ENCODE results near the gene SAT2.
"Not testable (repeated sequence)": the region's sequence is repeated elsewhere in the genome, so short reads cannot be mapped to it uniquely, and the experiment has no call there.

SAT2 gene
- total RNA-seq = 48.3 to 49.2 reads per million in 2 donors

DNA sequence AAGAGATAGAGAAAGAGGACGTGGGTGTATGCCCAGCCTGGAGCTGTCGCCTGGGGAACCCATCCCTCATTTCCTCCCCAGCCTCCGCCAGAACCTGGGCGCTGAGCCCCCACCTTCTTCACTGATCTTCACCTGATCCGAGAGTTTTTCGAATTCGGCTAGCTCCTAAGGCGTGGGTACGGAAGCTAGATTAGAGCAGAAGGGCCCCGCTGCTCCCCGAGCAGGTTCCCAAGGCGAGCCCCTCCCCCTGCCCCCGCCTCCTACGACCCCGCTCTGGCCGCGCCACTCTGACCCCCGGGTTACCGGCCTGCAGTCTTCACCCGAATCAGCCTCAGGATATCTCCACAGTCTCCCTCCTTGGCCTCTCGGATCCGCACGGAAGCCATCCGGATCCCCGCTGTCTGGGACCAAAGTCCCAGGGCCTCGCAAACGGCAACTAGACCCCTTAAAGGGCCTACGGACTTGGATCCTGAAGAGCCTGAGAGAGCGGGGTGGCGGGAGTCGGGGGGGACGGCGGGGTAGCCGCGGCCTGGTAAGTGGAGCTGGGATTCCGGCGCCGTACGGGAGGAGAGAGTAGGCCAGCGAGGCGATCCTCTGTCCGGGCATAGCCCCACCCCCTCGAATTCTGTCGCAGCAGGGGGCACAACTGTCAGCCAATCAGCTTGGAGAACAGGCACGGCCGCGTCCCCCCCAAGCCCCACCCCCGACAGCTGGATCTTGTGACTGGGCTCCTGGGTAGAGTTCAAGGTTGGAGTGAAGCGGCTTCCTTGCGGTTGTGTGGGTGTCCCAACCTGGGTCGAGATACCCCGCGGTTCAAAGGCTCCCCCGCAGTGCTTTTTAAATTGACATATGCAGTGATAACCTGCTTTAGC lies at the start of gene SAT2:
TSS of gene SAT2 (minus strand) at position 572 of the 872 bp plus-strand sequence. CDS start at position 386, 186 bp downstream.
- peak; percentile 69 for DNase-seq

DNA sequence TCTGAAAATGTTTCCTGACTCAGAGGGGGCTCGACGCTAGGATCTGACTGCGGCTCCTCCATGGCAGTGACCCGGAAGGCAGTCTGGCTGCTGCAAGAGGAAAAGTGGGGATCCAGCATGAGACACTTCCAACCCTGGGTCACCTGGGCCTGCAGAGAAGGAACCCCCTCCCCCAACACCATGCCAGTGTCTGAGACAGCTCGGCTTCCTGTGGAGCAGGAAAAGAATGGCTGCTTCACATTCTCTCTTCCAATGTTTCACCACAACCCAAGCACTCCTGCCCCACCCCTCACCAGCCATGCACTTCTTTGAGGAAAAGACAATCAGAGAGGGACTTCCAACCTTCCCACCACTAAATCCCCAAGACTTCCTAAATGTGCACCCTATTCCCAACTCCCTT lies 48.9 kb upstream of the SAT2 start:
- no peak for DNase-seq

DNA sequence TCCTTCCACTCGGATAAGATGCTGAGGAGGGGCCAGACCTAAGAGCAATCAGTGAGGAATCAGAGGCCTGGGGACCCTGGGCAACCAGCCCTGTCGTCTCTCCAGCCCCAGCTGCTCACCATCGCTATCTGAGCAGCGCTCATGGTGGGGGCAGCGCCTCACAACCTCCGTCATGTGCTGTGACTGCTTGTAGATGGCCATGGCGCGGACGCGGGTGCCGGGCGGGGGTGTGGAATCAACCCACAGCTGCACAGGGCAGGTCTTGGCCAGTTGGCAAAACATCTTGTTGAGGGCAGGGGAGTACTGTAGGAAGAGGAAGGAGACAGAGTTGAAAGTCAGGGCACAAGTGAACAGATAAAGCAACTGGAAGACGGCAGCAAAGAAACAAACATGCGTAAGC lies 47.3 kb upstream of the SAT2 start:
- DNase-seq = no peak

DNA sequence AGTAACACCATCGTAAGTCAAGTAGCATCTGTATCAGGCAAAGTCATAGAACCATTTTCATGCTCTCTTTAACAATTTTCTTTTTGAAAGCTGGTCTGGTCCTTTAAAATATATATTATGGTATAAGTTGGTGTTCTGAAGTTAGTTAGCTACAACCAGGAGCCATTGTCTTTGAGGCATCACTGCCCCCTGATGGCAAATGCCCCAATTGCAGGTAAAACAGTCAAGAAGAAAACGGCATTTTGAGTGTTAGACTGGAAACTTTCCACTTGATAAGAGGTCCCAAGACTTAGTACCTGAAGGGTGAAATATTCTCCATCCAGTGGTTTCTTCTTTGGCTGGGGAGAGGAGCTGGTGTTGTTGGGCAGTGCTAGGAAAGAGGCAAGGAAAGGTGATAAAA lies 45.6 kb upstream of the SAT2 start:
- no peak for DNase-seq

DNA sequence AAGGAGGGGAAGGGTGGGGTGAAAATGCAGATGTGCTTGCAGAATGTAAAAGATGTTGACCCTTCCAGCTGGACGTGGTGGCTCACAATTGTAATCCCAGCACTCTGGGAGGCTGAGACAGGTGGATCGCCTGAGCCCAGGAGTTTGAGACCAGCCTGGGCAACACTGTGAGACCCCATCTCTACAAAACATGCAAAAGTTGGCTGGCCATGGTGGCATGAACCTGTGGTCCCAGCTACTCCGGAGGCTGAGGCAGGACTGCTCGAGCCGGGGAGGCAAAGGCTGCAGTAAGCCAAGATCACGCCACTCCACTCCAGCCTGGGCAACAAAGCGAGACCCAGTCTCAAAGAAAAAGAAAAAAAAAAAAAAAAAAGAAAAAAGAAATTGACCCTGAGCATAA lies 40.9 kb upstream of the SAT2 start:
- DNase-seq = no peak

DNA sequence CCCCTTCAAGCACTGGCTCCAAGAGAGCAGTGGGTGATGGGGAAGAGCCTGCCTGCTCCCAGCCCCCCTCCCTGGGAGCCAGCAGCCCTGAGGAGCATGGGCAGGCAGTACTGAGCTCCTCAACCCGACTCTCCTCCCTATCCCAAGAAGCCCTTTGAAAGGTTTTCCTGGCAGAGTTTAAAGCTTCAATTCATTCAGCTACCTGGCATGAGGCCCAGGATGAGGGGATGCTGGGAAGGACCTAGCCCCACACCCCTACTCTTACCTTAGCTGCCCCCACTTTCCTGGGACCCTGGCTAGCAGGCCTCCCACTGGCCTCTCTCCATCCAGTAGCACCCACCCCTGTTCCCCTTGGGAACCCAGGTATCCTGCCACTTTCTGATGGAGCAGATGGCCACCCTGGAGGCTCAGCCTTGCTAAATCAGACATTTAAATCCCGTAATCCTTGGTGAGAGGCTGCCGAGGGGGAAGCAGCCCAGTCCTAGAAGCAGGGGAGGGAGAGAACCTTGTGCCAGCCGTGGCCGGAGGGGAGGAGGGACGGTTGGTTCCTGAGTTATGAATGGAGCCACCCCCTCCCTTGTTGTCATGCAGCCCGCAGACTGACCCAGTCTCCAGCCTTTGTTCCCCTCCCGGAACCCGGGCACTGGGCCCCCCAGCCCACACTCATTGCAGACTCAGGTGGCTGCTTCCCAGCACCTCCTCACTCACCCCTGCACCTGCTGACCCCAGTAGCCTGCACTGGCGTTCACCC lies 40.2 kb upstream of the SAT2 start:
- no peak for DNase-seq

DNA sequence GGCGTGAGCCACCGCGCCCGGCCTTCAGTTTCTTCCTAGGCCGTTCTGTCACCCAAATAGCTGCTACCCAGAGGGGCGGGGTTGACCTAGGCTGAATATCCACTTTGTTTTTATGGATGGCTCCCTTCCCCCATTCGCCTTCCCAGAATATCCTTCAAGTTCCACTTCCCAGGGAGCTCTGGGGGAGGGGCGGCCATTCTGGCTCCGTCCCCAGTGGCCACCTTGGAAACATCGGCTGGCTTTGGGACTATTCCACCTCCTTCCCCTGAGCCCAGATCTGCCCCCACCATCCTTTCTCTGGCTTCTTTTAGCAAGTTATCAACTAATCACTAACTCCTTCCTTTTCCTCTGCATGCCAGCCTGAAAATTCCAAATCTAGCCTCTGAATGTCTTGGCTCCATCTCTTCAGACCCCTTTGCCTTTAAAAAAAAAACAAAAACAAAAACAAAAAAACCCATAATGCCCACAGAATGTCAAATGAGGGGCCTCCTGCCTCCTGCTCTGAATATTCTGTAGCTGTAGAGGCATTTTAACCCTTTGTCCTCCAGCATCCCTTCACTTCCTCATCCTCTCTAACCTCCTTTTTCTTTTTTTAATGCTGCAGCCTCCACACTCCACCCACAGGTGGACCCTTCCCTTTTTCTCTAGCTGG lies 29.5 kb upstream of the SAT2 start:
- DNase-seq = no peak

DNA sequence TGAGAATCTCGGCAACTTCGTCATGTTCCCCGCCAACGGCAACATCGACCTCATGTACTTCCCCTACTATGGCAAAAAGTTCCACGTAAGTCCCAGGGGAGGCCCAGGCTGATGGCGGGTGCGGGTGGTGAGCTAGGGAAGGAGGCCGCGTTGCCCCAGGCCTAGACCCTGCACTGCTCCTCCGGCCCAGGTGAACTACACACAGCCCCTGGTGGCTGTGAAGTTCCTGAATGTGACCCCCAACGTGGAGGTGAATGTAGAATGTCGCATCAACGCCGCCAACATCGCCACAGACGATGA lies 27.9 kb upstream of the SAT2 start:
- no peak for DNase-seq

DNA sequence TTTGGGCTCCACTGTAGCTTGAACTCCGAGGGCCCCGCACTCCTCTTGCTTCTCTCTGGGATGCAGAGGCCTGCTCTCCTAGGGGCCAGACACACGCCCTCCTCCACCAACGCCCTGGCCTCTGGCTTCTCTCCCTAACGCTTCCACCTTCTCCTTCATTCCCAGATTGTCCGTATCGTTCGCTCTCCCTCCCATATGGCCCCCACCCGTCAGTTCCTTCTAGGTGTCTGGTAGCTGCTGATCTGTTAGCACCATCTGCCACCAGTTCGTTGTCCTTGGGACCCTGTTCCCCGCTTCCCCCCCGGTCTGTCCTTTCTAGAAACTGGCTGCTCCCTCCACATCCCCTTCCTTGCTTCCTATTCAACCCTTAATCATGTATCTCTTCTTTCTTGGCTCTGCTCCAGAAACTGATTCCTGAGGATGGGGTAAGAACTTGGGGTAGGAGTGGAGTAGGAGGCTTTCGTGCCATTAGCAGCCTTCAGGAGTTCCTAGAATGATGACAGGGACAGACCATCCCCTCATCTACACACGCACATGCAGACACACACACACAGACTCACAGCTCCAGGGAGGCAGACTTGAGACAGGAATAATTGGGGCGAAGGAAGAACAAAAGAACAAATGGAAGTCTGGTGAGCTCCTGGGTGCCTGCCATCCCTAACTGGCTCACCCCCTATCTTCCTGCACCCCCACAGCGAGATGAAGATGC lies 27.4 kb upstream of the SAT2 start:
- no peak for DNase-seq

DNA sequence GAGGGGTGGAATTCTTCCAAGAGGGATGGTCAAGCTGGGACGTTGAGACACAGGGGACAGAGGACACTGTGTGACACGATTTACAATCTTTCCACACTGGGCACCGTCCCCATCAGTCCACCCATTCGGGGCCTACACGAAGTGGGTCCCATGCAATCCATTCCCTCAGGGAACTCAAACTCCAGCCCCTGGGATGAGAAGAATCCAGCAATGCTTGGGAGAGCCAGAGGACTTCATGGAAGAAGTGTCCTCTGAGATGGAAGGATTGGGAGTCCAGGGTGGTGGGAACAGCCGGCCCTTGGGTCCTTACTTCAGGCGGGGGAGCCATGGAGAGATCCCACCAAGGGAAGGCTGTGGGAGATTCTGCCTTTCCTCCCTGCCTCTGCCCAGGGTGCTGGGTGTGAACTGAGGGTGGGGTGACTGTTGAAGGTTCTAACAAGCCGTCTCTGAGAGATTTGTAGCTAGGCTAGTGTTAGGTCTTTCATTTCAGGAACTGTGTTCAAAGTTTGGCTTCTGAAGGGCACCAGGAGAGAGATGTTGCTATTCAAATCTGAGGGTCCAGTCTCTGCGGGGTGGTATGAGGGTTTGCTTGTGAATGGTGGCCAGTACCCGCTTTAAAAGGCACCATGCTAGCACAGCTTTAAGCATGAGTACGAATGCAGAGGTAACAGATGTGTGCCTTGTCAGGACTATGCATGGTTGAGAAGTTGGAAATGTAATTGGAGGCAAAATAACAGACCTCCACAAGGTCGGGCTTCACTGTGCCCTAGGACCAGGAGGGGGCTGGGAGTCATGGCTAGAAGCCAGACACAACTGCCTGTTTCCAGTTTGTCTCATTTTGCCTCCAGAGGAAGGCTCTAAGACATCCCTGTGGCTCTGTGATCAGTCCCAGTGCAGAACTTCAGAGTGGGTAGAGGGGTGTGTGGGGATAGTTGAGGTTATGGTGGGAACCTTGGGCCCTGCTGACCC lies 25.1 kb upstream of the SAT2 start:
- DNase-seq = no peak

DNA sequence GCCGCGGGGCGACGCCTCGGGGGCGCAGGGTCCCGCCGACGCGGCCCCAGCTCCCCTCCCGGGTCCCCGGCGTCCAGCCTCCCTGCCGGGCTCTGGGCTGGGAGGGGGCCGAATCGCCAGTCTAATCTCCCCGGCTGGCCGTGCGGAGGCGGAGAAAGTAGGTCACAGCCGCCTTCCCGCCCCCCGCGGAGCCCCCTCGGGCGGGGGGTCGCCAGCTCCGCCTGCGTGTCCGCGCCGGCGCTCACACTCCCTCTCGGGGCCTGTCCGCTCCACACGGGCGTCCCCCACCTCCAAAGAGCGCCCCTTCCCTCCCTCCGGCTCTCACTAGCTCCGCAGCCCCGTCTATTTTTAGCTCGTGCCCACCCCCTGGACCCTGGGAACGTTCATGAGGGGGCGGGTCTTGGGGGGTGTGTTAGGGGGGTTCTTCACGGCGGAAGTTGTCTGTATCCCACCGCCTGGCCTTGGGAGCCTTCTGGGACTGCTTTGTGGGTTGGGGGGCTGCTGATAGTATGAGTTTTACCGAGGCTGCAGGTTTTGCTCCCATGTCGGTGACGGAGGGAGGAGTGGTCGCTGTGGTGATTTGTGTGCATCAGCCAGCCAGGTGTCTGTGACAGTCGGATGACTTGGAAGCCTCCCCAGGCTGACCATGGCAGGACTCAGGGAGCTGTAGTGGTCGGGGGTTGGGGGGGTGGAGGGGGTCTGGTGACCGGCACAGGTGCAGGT lies 24.2 kb upstream of the SAT2 start:
- no peak for DNase-seq

DNA sequence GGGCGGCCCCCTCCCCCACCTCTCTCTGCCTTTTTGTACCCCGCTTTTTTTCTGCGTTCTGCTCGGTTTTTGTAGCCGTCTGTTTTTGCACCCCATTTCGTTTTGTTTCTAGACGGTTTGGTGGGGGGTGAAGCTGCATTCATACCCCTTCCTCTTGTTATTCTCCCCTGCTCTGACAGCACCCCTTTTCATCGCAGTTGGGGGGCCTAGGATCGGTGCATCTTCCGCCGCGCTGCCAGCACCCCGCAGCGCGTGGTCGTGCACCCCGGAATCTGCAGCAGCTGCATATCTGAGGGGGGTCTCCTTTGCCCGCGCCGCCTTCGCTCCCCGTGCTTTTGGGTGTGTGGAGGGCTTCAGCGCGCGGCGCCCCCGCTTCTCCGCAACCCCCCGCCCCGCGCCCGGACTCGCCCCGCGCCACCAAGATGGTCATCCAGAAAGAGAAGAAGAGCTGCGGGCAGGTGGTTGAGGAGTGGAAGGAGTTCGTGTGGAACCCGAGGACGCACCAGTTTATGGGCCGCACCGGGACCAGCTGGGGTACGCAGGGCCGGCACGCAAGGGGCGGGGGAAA lies 23.6 kb upstream of the SAT2 start:
- no peak for DNase-seq

DNA sequence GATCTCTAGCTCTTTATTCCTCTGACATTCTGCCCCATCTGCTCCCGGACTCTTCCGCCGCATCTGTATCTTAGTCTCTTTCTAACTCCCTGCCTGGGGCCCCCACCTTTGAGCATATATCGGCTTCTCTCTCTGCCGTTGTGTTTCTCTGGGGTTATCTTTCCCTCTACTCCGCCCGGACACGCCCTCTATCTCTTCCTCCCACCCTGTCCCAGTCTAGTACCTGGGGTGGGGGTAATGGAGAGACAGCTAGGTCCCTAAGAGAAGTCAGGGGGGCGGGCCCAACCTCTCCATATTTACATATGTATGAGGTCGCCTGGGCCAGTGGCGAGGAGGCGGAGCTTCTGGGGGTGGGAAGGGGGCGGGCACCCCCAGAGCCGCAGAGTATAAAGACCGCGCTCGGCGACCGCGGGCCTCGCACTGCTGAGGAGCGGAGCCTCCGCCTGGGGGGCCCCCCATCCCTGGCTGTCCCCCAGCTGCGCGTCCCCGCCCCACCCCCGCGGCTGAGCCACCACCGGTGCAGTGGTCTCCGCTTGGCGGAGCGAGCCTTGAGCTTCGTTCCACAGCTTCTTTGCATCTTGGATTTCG lies 23.0 kb upstream of the SAT2 start, which contains the start of gene ATP1B2:
TSS of gene ATP1B2 (plus strand) at position 418 of the 588 bp plus-strand sequence. CDS start 593 bp downstream, outside the sequence.
- peak; percentile 51 for DNase-seq

DNA sequence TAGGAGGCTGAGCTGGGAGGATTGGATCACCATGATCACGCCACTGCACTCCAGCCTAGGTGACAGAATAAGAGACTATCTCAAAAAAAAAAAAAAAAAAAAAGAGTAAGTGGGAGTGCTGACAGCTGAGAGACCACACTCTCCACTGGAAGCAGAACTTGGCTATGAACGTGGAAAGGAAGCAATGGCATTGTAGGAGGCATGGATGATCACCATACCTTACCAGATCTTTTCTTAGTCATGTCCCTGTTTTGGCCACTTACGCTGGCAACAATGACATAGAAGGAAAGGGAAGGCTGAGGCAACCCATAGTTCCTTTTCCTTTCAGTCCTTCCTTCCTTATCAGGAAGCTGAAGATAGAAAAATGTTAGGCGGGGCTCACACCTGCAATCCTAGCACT lies 19.4 kb upstream of the SAT2 start:
- DNase-seq = no peak

DNA sequence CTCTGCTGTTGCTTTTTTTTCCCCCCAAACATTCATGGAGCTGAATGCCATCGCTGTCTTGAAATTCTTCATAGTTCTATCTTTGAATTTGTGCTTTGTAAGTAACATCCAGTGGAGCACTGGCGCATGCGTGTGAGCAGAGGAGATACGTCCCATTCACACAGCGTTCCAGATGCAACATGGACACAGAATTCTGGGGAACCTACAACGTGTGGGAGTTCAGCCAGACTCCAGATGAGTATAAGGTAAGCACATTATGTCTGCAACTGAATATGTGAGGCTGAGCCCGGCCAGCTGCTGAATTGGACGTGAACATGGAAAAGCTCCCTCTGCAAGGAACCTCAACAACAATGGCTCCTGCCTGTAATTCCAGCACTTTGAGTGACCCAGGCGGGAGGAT lies 18.8 kb upstream of the SAT2 start:
- DNase-seq = no peak

DNA sequence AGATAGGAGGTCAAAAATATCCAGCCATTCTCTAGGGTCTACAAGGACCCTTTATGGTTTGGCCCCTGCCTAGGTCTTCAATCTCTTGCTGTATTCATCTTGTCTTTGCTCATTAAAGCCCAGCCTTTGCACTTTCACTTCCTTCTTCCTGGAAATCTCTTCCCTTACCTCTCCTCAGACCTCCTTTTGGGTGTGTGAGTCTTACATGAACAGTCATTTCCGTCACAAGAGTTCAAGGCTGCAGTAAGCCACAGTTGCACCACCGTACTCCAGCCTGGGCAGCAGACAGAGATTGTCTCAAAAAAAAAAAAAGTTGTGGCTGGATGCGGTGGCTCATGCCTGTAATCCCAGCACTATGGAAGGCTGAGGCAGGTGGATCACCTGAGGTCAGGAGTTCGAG lies 17.2 kb upstream of the SAT2 start:
- no peak for DNase-seq

DNA sequence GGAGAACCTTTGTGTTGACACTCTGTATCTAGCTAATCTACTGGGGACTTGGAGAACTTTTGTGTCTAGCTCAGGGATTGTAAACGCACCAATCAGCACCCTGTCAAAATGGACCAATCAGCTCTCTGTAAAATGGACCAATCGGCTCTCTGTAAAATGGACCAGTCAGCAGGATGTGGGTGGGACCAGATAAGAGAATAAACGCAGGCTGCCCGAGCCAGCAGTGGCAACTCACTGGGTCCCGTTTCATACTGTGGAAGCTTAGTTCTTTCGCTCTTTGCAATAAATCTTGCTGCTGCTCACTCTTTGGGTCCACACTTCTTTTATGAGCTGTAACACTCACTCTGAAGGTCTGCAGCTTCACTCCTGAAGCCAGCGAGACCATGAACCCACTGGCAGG lies 14.0 kb upstream of the SAT2 start:
- not testable (repeated sequence) for DNase-seq

DNA sequence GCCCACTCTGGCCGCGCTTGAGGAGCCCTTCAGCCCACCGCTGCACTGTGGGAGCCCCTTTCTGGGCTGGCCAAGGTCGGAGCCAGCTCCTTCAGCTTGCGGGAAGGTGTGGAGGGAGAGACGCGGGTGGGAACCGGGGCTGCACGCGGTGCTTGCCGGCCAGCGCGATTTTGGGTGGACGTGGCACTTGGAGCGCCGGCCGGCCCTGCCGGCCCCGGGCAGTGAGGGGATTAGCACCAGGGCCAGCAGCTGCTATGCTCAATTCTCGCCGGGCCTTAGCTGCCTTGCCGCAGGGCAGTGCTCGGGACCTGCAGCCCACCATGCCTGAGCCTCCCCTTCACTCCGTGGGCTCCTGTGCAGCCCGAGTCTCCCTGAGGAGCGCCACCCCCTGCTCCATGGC lies 13.2 kb upstream of the SAT2 start:
- no peak for DNase-seq

DNA sequence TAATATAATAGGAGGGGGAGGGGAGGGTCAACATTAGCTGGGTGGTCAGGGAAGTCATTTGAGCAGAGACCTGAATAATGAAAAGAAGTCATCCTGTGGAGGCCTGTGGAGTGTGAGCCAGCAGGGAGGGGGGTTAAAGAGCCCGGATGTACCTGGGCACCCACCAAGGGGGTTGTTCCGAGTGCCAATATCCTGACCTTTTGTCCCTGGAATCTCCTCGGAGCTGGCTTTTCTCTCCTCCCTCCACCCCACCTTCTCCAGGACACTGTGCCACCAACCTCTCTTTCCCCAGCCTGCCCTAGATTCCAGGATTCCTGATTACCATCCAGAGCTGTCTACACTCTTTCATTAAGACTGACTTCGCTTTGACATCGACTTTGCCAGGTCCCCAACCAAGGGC lies 8.5 kb upstream of the SAT2 start:
- DNase-seq = no peak

DNA sequence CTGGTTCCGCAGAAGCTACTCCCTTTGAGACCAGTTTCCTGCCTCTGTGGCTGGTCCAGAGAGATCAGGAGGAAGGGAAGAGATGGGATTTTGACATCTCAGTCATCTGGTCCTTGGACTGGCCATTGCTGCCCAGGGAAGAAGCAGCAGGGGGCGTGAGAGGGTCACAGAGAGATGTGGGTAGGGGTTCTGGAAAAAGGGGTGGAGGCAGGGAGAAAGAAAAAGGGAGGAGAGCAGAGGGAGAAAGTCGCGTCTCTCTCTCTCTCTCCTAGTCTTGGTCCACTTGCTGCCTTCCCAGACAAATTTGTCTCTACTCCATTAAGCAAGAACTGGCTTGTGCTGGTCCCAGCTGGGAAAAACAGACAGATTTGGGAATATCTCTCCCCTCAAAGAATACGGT lies 6.8 kb upstream of the SAT2 start:
- DNase-seq = no peak

All from activated gamma-delta T cell (primary cell).